NCI-H2171 treated with DMSO at 0.1 percent for 48 hours (cell line): ENCODE results near the gene DEFB131B.
"Not testable (repeated sequence)": the region's sequence is repeated elsewhere in the genome, so short reads cannot be mapped to it uniquely, and the experiment has no call there.

Experiments
- DNase-seq: peaks from one replicate; lab custom pipeline; 2025; lab: John Stamatoyannopoulos, UW

Gene DEFB131B

GRCh38 chr11:71911321-71911985 is 33.2 kb downstream of the DEFB131B start:
- DNase-seq = not testable (repeated sequence)

- not testable (repeated sequence) for DNase-seq
Observed at GRCh38 chr11:71911986-71912340, 33.7 kb downstream of the DEFB131B start.

GRCh38 chr11:71913756-71914526 is 35.7 kb downstream of the DEFB131B start:
- no peak for DNase-seq

- no peak for DNase-seq
Observed at GRCh38 chr11:71914617-71915189, 36.5 kb downstream of the DEFB131B start.

GRCh38 chr11:71917646-71918140 is 39.4 kb downstream of the DEFB131B start:
- no peak for DNase-seq

GRCh38 chr11:71927820-71928736 is 49.8 kb downstream of the DEFB131B start, which contains the start of gene XNDC1N:
Gene XNDC1N, minus strand, starts transcription at chr11:71928594. Its CDS starts 5,241 bp downstream, at chr11:71923353.
- DNase-seq = peak; percentile 98

GRCh38 chr11:71928737-71929443 is 50.6 kb downstream of the DEFB131B start, which contains the start of gene RNF121:
Gene RNF121, plus strand, starts transcription at chr11:71929046. Its CDS starts 16 bp downstream, at chr11:71929062.
- peak; percentile 98 for DNase-seq

- DNase-seq = no peak
Observed at GRCh38 chr11:71929491-71929890, 51.2 kb downstream of the DEFB131B start.

GRCh38 chr11:71930556-71931244 is 52.4 kb downstream of the DEFB131B start:
- no peak for DNase-seq

GRCh38 chr11:71931245-71931602 is 53.0 kb downstream of the DEFB131B start:
- no peak for DNase-seq

GRCh38 chr11:71933141-71933933 is 55.1 kb downstream of the DEFB131B start:
- no peak for DNase-seq
